B cell (primary cell): ENCODE measurements around the gene ABHD17B. TPM values are rescaled to one million over a fixed set of nuclear protein-coding genes. Genes with fewer than 3 reads are reported as not detected.

Experiments used
- ATAC-seq: fragments of 200-7000 bp; cut with Tn5 transposase; one replicate; pipeline ENCODE4 v1.10.0; 2021; ENCODE audit warnings: low read depth, mild to moderate bottlenecking, moderate number of reproducible peaks, moderate library complexity
- CTCF ChIA-PET: fragments of 350-600 bp; sonication (Branson Sonifier 250); formaldehyde crosslinking; loops from one replicate; lab custom pipeline; 2021; ENCODE audit warnings: antibody characterized with exemption, inconsistent platforms; lab: Charles Lee
- POLR2A ChIA-PET: fragments of 350-600 bp; sonication (Branson Sonifier 250); formaldehyde crosslinking; loops from one replicate; lab custom pipeline; 2021; ENCODE audit warnings: antibody characterized with exemption; lab: Charles Lee
- DNase-seq: peaks from one replicate; pipeline ENCODE4 v3.0.0; 2013
- H2AFZ ChIP-seq: 2 replicates; pipeline ENCODE4 v1.6.1; 2012; ENCODE audit warnings: mild to moderate bottlenecking, low read depth, low read length; ENCODE audit not compliant: insufficient read depth, poor library complexity, severe bottlenecking
- H3K27ac ChIP-seq, 2 donors: 1 replicate in 1 of 2; 2 replicates in 1 of 2; pipeline ENCODE4 v1.5.1; 2012 to 2013; ENCODE audit warnings: low read length in 2 of 2, mild to moderate bottlenecking in 2 of 2, moderate library complexity in 1 of 2
- H3K27me3 ChIP-seq, 4 experiments: fragments of 200-600 bp in 1 of 4; sonication (generic) in 1 of 4; replicated peaks in 1 of 4; 1 replicate in 2 of 4; 2 replicates in 2 of 4; pipeline versions ENCODE4 v1.6.1 to v1.7.0; 2013 to 2016; ENCODE audit warnings: low read length in 3 of 4, mild to moderate bottlenecking in 2 of 4, mixed read lengths in 1 of 4, moderate library complexity in 1 of 4; ENCODE audit not compliant: insufficient read depth in 4 of 4, control insufficient read depth in 3 of 4; ENCODE audit errors: control extremely low read depth in 1 of 4
- H3K36me3 ChIP-seq, 2 experiments: replicated peaks in 1 of 2; 1 replicate in 1 of 2; 2 replicates in 1 of 2; pipeline versions ENCODE4 v1.6.1 to v1.7.1; 2013; ENCODE audit warnings: low read length in 1 of 2; ENCODE audit not compliant: insufficient read depth in 2 of 2, control insufficient read depth in 1 of 2; ENCODE audit errors: control extremely low read depth in 1 of 2, extremely low read depth in 1 of 2
- H3K4me1 ChIP-seq, 2 donors: fragments of 200-600 bp in 1 of 2; sonication (generic) in 1 of 2; 1 replicate in 1 of 2; 2 replicates in 1 of 2; pipeline versions ENCODE4 v1.5.1 to v1.6.1; 2013 to 2017; ENCODE audit warnings: low read length in 2 of 2; ENCODE audit not compliant: control insufficient read depth in 2 of 2, insufficient read depth in 2 of 2
- H3K4me2 ChIP-seq: replicated peaks from 2 replicates; pipeline ENCODE3; 2012; ENCODE audit warnings: mild to moderate bottlenecking, low read depth, low read length; ENCODE audit not compliant: poor library complexity, severe bottlenecking
- H3K4me3 ChIP-seq, 5 experiments: fragments of 200-600 bp in 1 of 5; sonication (generic) in 1 of 5; 1 replicate in 3 of 5; 2 replicates in 2 of 5; pipeline versions ENCODE4 v1.5.1 to v1.7.0; 2011 to 2016; ENCODE audit warnings: low read length in 4 of 5, mild to moderate bottlenecking in 4 of 5, low read depth in 2 of 5, control low read depth in 1 of 5, moderate library complexity in 1 of 5; ENCODE audit not compliant: insufficient read depth in 1 of 5; ENCODE audit errors: control extremely low read depth in 1 of 5, extremely low read depth in 1 of 5
- H3K79me2 ChIP-seq: fragments of 200-600 bp; sonication (generic); one replicate; pipeline ENCODE4 v1.6.0; 2016; ENCODE audit warnings: low read length; ENCODE audit not compliant: control insufficient read depth, insufficient read depth
- H3K9ac ChIP-seq: fragments of 200-600 bp; sonication (generic); 2 replicates; pipeline ENCODE4 v1.6.1; 2017; ENCODE audit warnings: mild to moderate bottlenecking, low read length, moderate library complexity
- H3K9me3 ChIP-seq, 3 donors: one replicate each; pipeline versions ENCODE4 v1.6.1 to v1.7.1; 2013; ENCODE audit warnings: low read length in 2 of 3; ENCODE audit not compliant: control insufficient read depth in 2 of 3, insufficient read depth in 1 of 3; ENCODE audit errors: control extremely low read depth in 1 of 3
- H4K20me1 ChIP-seq: 2 replicates; pipeline ENCODE4 v1.6.0; 2012; ENCODE audit warnings: mild to moderate bottlenecking, low read length; ENCODE audit not compliant: insufficient read depth, control insufficient read depth, poor library complexity, severe bottlenecking
- H3K27ac Mint-ChIP-seq: one replicate; pipeline ENCODE4 v1.8.0; 2021; ENCODE audit warnings: mixed read lengths
- H3K27me3 Mint-ChIP-seq: one replicate; pipeline ENCODE4 v1.8.0; 2021; ENCODE audit warnings: mixed read lengths
- H3K4me1 Mint-ChIP-seq: one replicate; pipeline ENCODE4 v1.8.0; 2021; ENCODE audit warnings: mixed read lengths
- H3K4me3 Mint-ChIP-seq: one replicate; pipeline ENCODE4 v1.8.0; 2021; ENCODE audit warnings: mixed read lengths
- H3K9me3 Mint-ChIP-seq: one replicate; pipeline ENCODE4 v1.8.0; 2022; ENCODE audit warnings: mixed read lengths; ENCODE audit not compliant: insufficient read depth
- EZH2 ChIP-seq: IDR thresholded peaks from 2 replicates; pipeline ENCODE4 v1.6.1; 2012; ENCODE audit warnings: borderline replicate concordance, low read depth, mild to moderate bottlenecking, moderate library complexity, low read length; ENCODE audit not compliant: insufficient read depth, poor library complexity, severe bottlenecking
- WGBS: methylation state at CpG from one replicate; pipeline ENCODE4 v1.1.5; 2013; ENCODE audit warnings: missing lambda C conversion rate; ENCODE audit not compliant: insufficient coverage; 5-methylcytosine and 5-hydroxymethylcytosine counted together
- intact Hi-C: fragments of 100-400 bp; cut with micrococcal nuclease; formaldehyde crosslinking; loops from one replicate; pipeline ENCODE4 v1.10.0; 2022
- polyA plus RNA-seq: library from polyadenylated mRNA; depleted of rRNA; stranded (reverse); fragments of >200 nt; gene quantifications from 2 replicates; pipeline ENCODE4 v1.2.3, GENCODE V29; 2012
- total RNA-seq, 2 donors: library from RNA; stranded (reverse); fragments of 120-200 nt in 1 of 2; gene quantifications; 1 replicate in 1 of 2; 2 replicates in 1 of 2; pipeline versions ENCODE4 v1.2.3 to v1.2.4, GENCODE V29; 2013 to 2022
- TF ChIP-seq, protein P1 (sequence below): fragments of 200-600 bp; IDR thresholded peaks from one replicate; pipeline ENCODE4 v1.8.0; 2022; ENCODE audit warnings: antibody characterized with exemption, mild to moderate bottlenecking

ABHD17B gene
- total and polyA plus RNA-seq, 2 donors (not counting 1 experiment from before 2014, with no cell fraction given): 11.3 to 24.4 TPM

DNA sequence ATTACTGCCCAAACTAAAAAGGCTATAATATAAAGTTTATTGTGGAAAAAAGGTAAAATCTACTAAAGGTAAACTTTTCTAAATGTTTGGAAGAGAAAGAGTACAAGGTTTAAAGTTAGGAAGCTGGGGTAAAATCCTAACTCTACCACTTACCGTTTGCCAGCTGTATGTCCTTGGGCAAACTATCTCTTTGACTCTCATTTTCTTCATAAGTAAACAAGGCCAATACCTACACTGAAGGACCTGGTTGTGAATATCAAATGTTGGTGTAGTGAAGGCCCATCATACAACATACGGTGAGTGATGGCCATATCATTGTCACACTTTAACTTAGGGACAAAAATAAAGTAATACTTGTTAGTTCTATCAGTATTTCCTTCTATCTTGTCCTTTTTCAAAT lies 34.9 kb downstream of the ABHD17B start:
- Histone ChIP-seq H3K4me2 (no peak overlapping the region), H3K4me3 (no peak overlapping the region), H3K27me3 (no peaks in the 10 kb centered on the region), H2AFZ (no peak overlapping the region), H3K27ac (no peak overlapping the region), H3K4me1 (no peaks in the 10 kb centered on the region), H3K9me3 (peaks cover 14 to 38% (median 16%) of the 10 kb centered on the region in 3 donors), H3K9ac (no peak overlapping the region), H3K36me3 (peaks cover 8 to 11% of the 10 kb centered on the region in 2 experiments), H3K79me2 (peaks cover 84% of the 10 kb centered on the region), H4K20me1 (peaks cover 26% of the 10 kb centered on the region)
- WGBS: no CpG with 5 or more reads among the region's 2 CpGs
- Mint-ChIP-seq H3K4me1 (peaks cover 16% of the 10 kb centered on the region), H3K4me3 (no peak overlapping the region), H3K27me3 (no peaks in the 10 kb centered on the region), H3K9me3 (peaks cover 16% of the 10 kb centered on the region), H3K27ac (no peak overlapping the region)
- DNase-seq (no peak), ATAC-seq (no peak)
- intact Hi-C loops: no loop called here
- TF ChIP-seq EZH2: no peak
- TF ChIP-seq, protein P1, sequence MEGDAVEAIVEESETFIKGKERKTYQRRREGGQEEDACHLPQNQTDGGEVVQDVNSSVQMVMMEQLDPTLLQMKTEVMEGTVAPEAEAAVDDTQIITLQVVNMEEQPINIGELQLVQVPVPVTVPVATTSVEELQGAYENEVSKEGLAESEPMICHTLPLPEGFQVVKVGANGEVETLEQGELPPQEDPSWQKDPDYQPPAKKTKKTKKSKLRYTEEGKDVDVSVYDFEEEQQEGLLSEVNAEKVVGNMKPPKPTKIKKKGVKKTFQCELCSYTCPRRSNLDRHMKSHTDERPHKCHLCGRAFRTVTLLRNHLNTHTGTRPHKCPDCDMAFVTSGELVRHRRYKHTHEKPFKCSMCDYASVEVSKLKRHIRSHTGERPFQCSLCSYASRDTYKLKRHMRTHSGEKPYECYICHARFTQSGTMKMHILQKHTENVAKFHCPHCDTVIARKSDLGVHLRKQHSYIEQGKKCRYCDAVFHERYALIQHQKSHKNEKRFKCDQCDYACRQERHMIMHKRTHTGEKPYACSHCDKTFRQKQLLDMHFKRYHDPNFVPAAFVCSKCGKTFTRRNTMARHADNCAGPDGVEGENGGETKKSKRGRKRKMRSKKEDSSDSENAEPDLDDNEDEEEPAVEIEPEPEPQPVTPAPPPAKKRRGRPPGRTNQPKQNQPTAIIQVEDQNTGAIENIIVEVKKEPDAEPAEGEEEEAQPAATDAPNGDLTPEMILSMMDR: no peak
- ChIA-PET POLR2A (no interaction called here), CTCF (interaction anchor here (0.9 kb wide), 1 partner anchor 11 kb away, joined by 3 read pairs; no protein-coding TSS in a partner anchor)

DNA sequence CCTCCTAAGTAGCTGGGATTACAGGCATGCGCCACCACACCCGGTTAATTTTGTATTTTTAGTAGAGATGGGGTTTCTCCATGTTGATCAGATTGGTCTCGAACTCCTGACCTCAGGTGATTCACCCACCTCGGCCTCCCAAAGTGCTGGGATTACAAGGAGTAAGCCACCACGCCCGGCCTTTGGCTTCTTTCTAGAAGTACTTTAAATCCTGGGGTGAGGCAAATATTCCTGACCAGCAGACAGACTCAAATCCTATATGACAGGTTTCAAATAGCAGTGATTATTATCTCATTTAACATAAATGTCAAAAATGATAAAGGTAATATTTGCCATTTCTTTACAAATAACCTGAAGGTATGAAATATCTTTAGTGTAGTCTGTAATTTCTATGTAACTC lies 35.6 kb downstream of the ABHD17B start:
- POLR2A ChIA-PET: no interaction called here
- Histone ChIP-seq H3K27ac (no peak overlapping the region), H3K4me3 (no peak overlapping the region), H3K9me3 (peaks cover 14 to 30% (median 16%) of the 10 kb centered on the region in 3 donors), H4K20me1 (peaks cover 26% of the 10 kb centered on the region), H3K36me3 (peaks cover 9 to 15% of the 10 kb centered on the region in 2 experiments), H3K4me2 (no peak overlapping the region), H3K27me3 (no peaks in the 10 kb centered on the region), H3K9ac (no peak overlapping the region), H3K79me2 (peaks cover 77% of the 10 kb centered on the region), H3K4me1 (no peaks in the 10 kb centered on the region), H2AFZ (no peak overlapping the region)
- 100% methylated on average over 4 of the region's 6 CpGs for WGBS
- CTCF ChIA-PET: no interaction called here
- Mint-ChIP-seq H3K27ac (no peak overlapping the region), H3K4me1 (peaks cover 14% of the 10 kb centered on the region), H3K27me3 (no peaks in the 10 kb centered on the region), H3K9me3 (peaks cover 14% of the 10 kb centered on the region), H3K4me3 (no peak overlapping the region)
- DNase-seq: no peak
- no peak for ATAC-seq
- TF ChIP-seq, protein P1: no peak
- TF ChIP-seq EZH2: no peak
- intact Hi-C loops: no loop called here
